Neuronal stem cell (in vitro differentiated cells): ENCODE measurements around the gene NOS1.

Experiments
- DNase-seq: peaks from one replicate; pipeline ENCODE4 v3.0.0-alpha.2; 2013; ENCODE audit warnings: low spot score
- H2AFZ ChIP-seq: one replicate; pipeline ENCODE4 v1.6.1; 2013; ENCODE audit warnings: mild to moderate bottlenecking, low read length, inconsistent platforms
- H2AK5ac ChIP-seq: 2 replicates; pipeline ENCODE4 v1.6.1; 2013; ENCODE audit warnings: low read depth, mild to moderate bottlenecking, inconsistent platforms, low read length, moderate library complexity, mixed read lengths
- H2BK120ac ChIP-seq: 2 replicates; pipeline ENCODE4 v1.6.1; 2013; ENCODE audit warnings: low read depth, mild to moderate bottlenecking, inconsistent platforms, low read length, moderate library complexity, mixed read lengths
- H2BK12ac ChIP-seq: one replicate; pipeline ENCODE4 v1.6.1; 2013; ENCODE audit warnings: low read length, inconsistent platforms
- H2BK15ac ChIP-seq: 2 replicates; pipeline ENCODE4 v1.6.1; 2013; ENCODE audit warnings: mild to moderate bottlenecking, low read length, inconsistent platforms, mixed read lengths
- H2BK5ac ChIP-seq: one replicate; pipeline ENCODE4 v1.6.1; 2013; ENCODE audit warnings: inconsistent platforms, mild to moderate bottlenecking, low read length, moderate library complexity
- H3K14ac ChIP-seq: one replicate; pipeline ENCODE4 v1.6.1; 2013; ENCODE audit warnings: low read length, inconsistent platforms
- H3K18ac ChIP-seq: 2 replicates; pipeline ENCODE4 v1.6.1; 2013; ENCODE audit warnings: low read length, inconsistent platforms
- H3K23ac ChIP-seq: 2 replicates; pipeline ENCODE4 v1.6.1; 2013; ENCODE audit warnings: low read depth, mild to moderate bottlenecking, mixed read lengths, low read length, inconsistent platforms; ENCODE audit not compliant: poor library complexity
- H3K27ac ChIP-seq: replicated peaks from 3 replicates; pipeline ENCODE4 v1.5.1; 2013; ENCODE audit warnings: low read length, inconsistent platforms
- H3K27me3 ChIP-seq, 3 experiments: 2 replicates each; pipeline ENCODE4 v1.6.1; 2013; ENCODE audit warnings: low read length in 3 of 3, mild to moderate bottlenecking in 2 of 3, inconsistent platforms in 1 of 3, low read depth in 1 of 3, mixed read lengths in 1 of 3, moderate library complexity in 1 of 3; ENCODE audit not compliant: control insufficient read depth in 3 of 3, insufficient read depth in 3 of 3
- H3K36me3 ChIP-seq, 2 donors: replicated peaks in 1 of 2; 2 replicates each; pipeline ENCODE4 v1.6.1; 2013; ENCODE audit warnings: low read length in 2 of 2; ENCODE audit not compliant: control insufficient read depth in 2 of 2, insufficient read depth in 2 of 2
- H3K4ac ChIP-seq: 2 replicates; pipeline ENCODE4 v1.6.1; 2013; ENCODE audit warnings: inconsistent platforms, mild to moderate bottlenecking, low read length, moderate library complexity
- H3K4me1 ChIP-seq, 2 donors: 1 replicate in 1 of 2; 2 replicates in 1 of 2; pipeline ENCODE4 v1.6.1; 2013; ENCODE audit warnings: low read length in 2 of 2, low read depth in 1 of 2; ENCODE audit not compliant: control insufficient read depth in 2 of 2, insufficient read depth in 1 of 2
- H3K4me2 ChIP-seq: one replicate; pipeline ENCODE4 v1.6.1; 2013; ENCODE audit warnings: mild to moderate bottlenecking, low read length, inconsistent platforms; ENCODE audit not compliant: insufficient read depth, poor library complexity, severe bottlenecking
- H3K4me3 ChIP-seq, 2 donors: 2 replicates each; pipeline ENCODE4 v1.5.1; 2013; ENCODE audit warnings: low read length in 2 of 2, mild to moderate bottlenecking in 2 of 2, inconsistent platforms in 1 of 2, moderate library complexity in 1 of 2
- H3K79me1 ChIP-seq: one replicate; pipeline ENCODE4 v1.6.1; 2013; ENCODE audit warnings: low read depth, mild to moderate bottlenecking, inconsistent platforms, low read length, moderate library complexity
- H3K9ac ChIP-seq: one replicate; pipeline ENCODE4 v1.6.1; 2013; ENCODE audit warnings: mild to moderate bottlenecking, low read depth, low read length, inconsistent platforms; ENCODE audit not compliant: poor library complexity
- H3K9me3 ChIP-seq, 2 donors: replicated peaks in 1 of 2; 2 replicates each; pipeline versions ENCODE3 to v1.6.1; 2013; ENCODE audit warnings: low read length in 2 of 2, mild to moderate bottlenecking in 2 of 2, inconsistent platforms in 1 of 2, low read depth in 1 of 2, mixed read lengths in 1 of 2, moderate library complexity in 1 of 2; ENCODE audit not compliant: control insufficient read depth in 2 of 2, insufficient read depth in 1 of 2
- H4K8ac ChIP-seq: one replicate; pipeline ENCODE4 v1.6.1; 2013; ENCODE audit warnings: low read depth, mild to moderate bottlenecking, inconsistent platforms, low read length, moderate library complexity
- H4K91ac ChIP-seq: one replicate; pipeline ENCODE4 v1.6.1; 2013; ENCODE audit warnings: low read length, low read depth, mild to moderate bottlenecking, inconsistent platforms; ENCODE audit not compliant: poor library complexity
- whole genome bisulfite sequencing, 2 donors: extraction: QIAGEN DNeasy Blood & Tissue Kit; methylation state at CpG; one replicate each; pipeline ENCODE4 v1.1.7; 2013; ENCODE audit warnings: missing lambda C conversion rate in 2 of 2, mixed read lengths in 1 of 2; ENCODE audit not compliant: insufficient read length in 2 of 2, insufficient replicate concordance in 1 of 2; ENCODE audit errors: extremely low coverage in 2 of 2; 5-methylcytosine and 5-hydroxymethylcytosine counted together

NOS1 gene

GRCh38 chr12:117209626-117210025 lies 151.8 kb downstream of the NOS1 start:
- Histone ChIP-seq H4K8ac (no peak overlapping the region), H3K79me1 (no peaks in the 10 kb centered on the region), H3K36me3 (no peaks in the 10 kb centered on the region), H2AK5ac (no peak overlapping the region), H2BK120ac (no peak overlapping the region), H3K4ac (no peak overlapping the region), H3K27ac (no peak overlapping the region), H2AFZ (no peak overlapping the region), H4K91ac (no peak overlapping the region), H3K27me3 (peaks cover 0 to 24% (median 0%) of the 10 kb centered on the region in 3 experiments), H3K9ac (no peak overlapping the region), H2BK12ac (no peak overlapping the region), H3K14ac (no peak overlapping the region), H3K18ac (no peak overlapping the region), H3K23ac (no peak overlapping the region), H3K9me3 (no peaks in the 10 kb centered on the region), H2BK15ac (no peak overlapping the region), H3K4me3 (no peak overlapping the region), H3K4me2 (no peak overlapping the region), H2BK5ac (no peak overlapping the region), H3K4me1 (no peaks in the 10 kb centered on the region)
- no CpG with 5 or more reads among the region's 3 CpGs for WGBS, 2 donors
- no peak for DNase-seq

DNA sequence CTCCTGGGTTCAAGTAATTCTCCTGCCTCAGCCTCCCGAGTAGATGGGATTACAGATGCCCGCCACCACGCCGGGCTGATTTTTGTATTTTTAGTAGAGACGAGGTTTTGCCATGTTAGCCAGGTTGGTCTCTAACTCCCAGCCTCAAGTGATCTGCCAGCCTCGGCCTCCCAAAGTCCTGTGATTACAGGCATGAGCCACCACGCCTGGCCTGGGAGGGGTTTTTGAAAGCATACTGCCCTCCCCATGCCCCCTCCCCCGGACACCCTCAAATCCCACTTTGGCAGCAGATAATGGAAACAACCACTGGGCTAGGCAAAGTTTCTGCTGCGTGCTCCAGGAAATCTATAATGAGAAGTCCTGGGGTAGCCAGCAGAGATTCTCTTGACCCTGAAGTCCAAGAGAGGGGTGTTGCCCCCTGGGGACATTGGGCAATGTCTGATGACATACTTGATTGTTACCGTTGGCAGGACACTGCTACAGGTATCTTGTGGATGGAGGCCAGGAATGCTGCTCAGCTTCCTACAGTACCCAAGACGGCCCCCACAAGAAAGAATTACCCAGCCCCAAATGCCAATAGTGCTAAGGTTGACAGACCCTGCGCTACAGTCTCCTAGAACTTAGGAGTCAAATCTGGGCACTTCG lies 152.5 kb downstream of the NOS1 start:
- Histone ChIP-seq H2AK5ac (no peak overlapping the region), H4K8ac (no peak overlapping the region), H2BK12ac (no peak overlapping the region), H2BK120ac (no peak overlapping the region), H3K79me1 (no peaks in the 10 kb centered on the region), H3K14ac (no peak overlapping the region), H2BK5ac (no peak overlapping the region), H3K9ac (no peak overlapping the region), H3K4me3 (no peak overlapping the region), H3K23ac (no peak overlapping the region), H3K27me3 (peaks cover 0 to 18% (median 0%) of the 10 kb centered on the region in 3 experiments), H4K91ac (no peak overlapping the region), H3K9me3 (no peaks in the 10 kb centered on the region), H3K27ac (no peak overlapping the region), H3K4me1 (no peaks in the 10 kb centered on the region), H3K4ac (no peak overlapping the region), H2AFZ (no peak overlapping the region), H2BK15ac (no peak overlapping the region), H3K18ac (no peak overlapping the region), H3K36me3 (no peaks in the 10 kb centered on the region), H3K4me2 (no peak overlapping the region)
- WGBS, 2 donors, result no CpG with 5 or more reads among the region's 13 CpGs
- no peak for DNase-seq

DNA sequence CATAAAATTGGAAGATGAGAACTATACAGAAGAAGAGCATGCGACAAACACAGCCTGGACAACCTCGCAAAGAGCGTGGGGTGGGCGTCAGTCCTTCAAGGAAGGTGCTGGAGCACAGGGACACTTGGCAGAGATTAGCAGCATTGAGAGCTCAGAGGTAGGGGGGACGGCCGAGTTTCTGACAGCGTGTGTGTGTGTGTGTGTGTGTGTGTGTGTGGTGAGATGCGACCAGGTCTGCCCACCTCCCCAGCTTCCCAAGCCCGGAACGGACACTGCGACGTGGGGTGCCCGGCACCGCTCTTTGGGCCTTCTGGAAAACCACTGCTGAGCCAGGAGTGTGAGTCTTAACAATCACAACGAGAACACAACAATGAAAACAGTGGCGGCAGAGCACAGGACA lies 153.2 kb downstream of the NOS1 start:
- H2BK120ac ChIP-seq, result no peak overlapping the region
- H3K36me3 ChIP-seq, result no peaks in the 10 kb centered on the region
- no peaks in the 10 kb centered on the region for H3K4me1 ChIP-seq
- no peak overlapping the region for H3K4me2 ChIP-seq
- H2AK5ac ChIP-seq, result no peak overlapping the region
- H2BK5ac ChIP-seq, result no peak overlapping the region
- H3K18ac ChIP-seq, result peak overlapping the region; percentile 4
- no peak overlapping the region for H4K91ac ChIP-seq
- no peak overlapping the region for H3K27ac ChIP-seq
- no peak overlapping the region for H2BK12ac ChIP-seq
- no CpG with 5 or more reads among the region's 16 CpGs for WGBS, 2 donors
- no peak overlapping the region for H3K4ac ChIP-seq
- peaks cover 0 to 18% (median 0%) of the 10 kb centered on the region in 3 experiments for H3K27me3 ChIP-seq
- no peak overlapping the region for H3K9ac ChIP-seq
- H3K9me3 ChIP-seq, result no peaks in the 10 kb centered on the region
- H2AFZ ChIP-seq, result no peak overlapping the region
- no peak overlapping the region for H4K8ac ChIP-seq
- no peak for DNase-seq
- H3K14ac ChIP-seq, result peak overlapping the region; percentile 63
- H3K4me3 ChIP-seq, result no peak overlapping the region
- no peak overlapping the region for H3K23ac ChIP-seq
- H2BK15ac ChIP-seq, result no peak overlapping the region
- no peaks in the 10 kb centered on the region for H3K79me1 ChIP-seq

DNA sequence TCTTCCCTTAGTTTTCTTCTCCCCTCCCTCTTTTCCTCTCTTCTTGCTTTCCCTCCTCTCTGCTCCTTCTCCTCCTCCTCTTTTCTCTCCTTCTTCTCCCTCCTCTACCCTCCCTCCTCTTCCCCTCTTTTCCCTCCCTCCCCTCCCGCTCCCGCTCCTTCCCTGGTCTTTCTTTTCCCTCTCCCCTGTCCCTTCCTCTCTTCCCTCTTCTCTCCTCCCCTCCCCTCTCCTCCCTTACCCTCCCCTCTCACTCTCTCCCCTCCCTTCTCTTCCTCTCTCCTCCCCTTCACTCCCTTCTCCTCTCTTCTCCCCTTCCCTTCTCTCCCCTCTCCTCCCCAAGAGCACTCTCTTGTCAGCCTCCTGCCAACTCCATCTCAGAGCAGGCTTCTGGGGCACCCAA lies 153.8 kb downstream of the NOS1 start:
- Histone ChIP-seq H2BK120ac (no peak overlapping the region), H3K36me3 (no peaks in the 10 kb centered on the region), H3K14ac (no peak overlapping the region), H3K9me3 (no peaks in the 10 kb centered on the region), H2BK15ac (no peak overlapping the region), H3K4me3 (no peak overlapping the region), H3K4me1 (no peaks in the 10 kb centered on the region), H3K18ac (no peak overlapping the region), H3K27ac (no peak overlapping the region), H2AFZ (no peak overlapping the region), H3K4ac (no peak overlapping the region), H2BK12ac (no peak overlapping the region), H3K23ac (no peak overlapping the region), H2BK5ac (no peak overlapping the region), H3K79me1 (no peaks in the 10 kb centered on the region), H3K4me2 (no peak overlapping the region), H4K91ac (no peak overlapping the region), H2AK5ac (no peak overlapping the region), H3K9ac (no peak overlapping the region), H4K8ac (no peak overlapping the region), H3K27me3 (peaks cover 0 to 18% (median 0%) of the 10 kb centered on the region in 3 experiments)
- no peak for DNase-seq
- 100% methylated on average over 2 of the region's 2 CpGs; no CpG with 5 or more reads in 1 of the 2 donors for WGBS, 2 donors
